HCT116 (cell line): ENCODE results near the gene LY86.

Experiments
- CEBPB ChIP-seq: IDR thresholded peaks from 2 replicates; pipeline ENCODE4 v1.6.1; 2012; ENCODE audit warnings: low read depth
- EZH2 ChIP-seq: fragments of 200-600 bp; sonication (generic); IDR thresholded peaks from 2 replicates; pipeline ENCODE4 v1.6.1; 2017; ENCODE audit warnings: antibody characterized with exemption, mixed run types
- EZH2phosphoT487 ChIP-seq: fragments of 200-600 bp; IDR thresholded peaks from 2 replicates; pipeline ENCODE4 v1.6.1; 2018; ENCODE audit warnings: antibody characterized with exemption, borderline replicate concordance
- FOSL1 ChIP-seq: IDR thresholded peaks from 2 replicates; pipeline ENCODE4 v1.6.1; 2012; ENCODE audit warnings: low read depth
- JUND ChIP-seq: IDR thresholded peaks from 2 replicates; pipeline ENCODE4 v1.6.1; 2012
- POLR2A ChIP-seq: IDR thresholded peaks from 2 replicates; pipeline ENCODE4 v1.7.0; 2011; ENCODE audit warnings: borderline replicate concordance; ENCODE audit not compliant: insufficient read depth, insufficient read length; ENCODE audit errors: extremely low read depth
- POLR2AphosphoS5 ChIP-seq: IDR thresholded peaks from 2 replicates; pipeline ENCODE4 v1.6.1; 2011; ENCODE audit warnings: mild to moderate bottlenecking, low read depth, low read length, moderate library complexity
- RAD21 ChIP-seq: IDR thresholded peaks from 2 replicates; pipeline ENCODE4 v1.6.1; 2012; ENCODE audit warnings: low read depth, mild to moderate bottlenecking
- SIN3A ChIP-seq: IDR thresholded peaks from 2 replicates; pipeline ENCODE4 v1.6.1; 2012; ENCODE audit warnings: low read depth
- SP1 ChIP-seq: IDR thresholded peaks from 2 replicates; pipeline ENCODE4 v1.6.1; 2012; ENCODE audit warnings: low read depth
- YY1 ChIP-seq: IDR thresholded peaks from 2 replicates; pipeline ENCODE4 v1.6.1; 2011; ENCODE audit warnings: low read length, low read depth, moderate library complexity, mild to moderate bottlenecking; ENCODE audit not compliant: insufficient replicate concordance; ENCODE audit errors: extremely low read depth
- TF ChIP-seq, protein P1 (sequence below), 3 experiments: fragments of 200-600 bp in 1 of 3; sonication (generic) in 1 of 3; IDR thresholded peaks in 2 of 3; conservative IDR thresholded peaks in 1 of 3; 2 replicates each; pipeline ENCODE4 v1.5.1; 2012 to 2017; ENCODE audit warnings: low read depth in 2 of 3, low read length in 2 of 3, antibody characterized with exemption in 1 of 3, borderline replicate concordance in 1 of 3, control low read depth in 1 of 3, mild to moderate bottlenecking in 1 of 3, mixed read lengths in 1 of 3, mixed run types in 1 of 3, moderate library complexity in 1 of 3; ENCODE audit not compliant: insufficient read depth in 1 of 3
- TF ChIP-seq, protein P2 (sequence below): IDR thresholded peaks from 2 replicates; pipeline ENCODE4 v1.6.1; 2011; ENCODE audit warnings: mild to moderate bottlenecking, low read length, moderate library complexity; ENCODE audit not compliant: insufficient replicate concordance; ENCODE audit errors: extremely low read depth
- TF ChIP-seq, protein P3 (sequence below): IDR thresholded peaks from 2 replicates; pipeline ENCODE4 v1.6.1; 2012; ENCODE audit warnings: low read depth

- TF ChIP-seq, protein P1, sequence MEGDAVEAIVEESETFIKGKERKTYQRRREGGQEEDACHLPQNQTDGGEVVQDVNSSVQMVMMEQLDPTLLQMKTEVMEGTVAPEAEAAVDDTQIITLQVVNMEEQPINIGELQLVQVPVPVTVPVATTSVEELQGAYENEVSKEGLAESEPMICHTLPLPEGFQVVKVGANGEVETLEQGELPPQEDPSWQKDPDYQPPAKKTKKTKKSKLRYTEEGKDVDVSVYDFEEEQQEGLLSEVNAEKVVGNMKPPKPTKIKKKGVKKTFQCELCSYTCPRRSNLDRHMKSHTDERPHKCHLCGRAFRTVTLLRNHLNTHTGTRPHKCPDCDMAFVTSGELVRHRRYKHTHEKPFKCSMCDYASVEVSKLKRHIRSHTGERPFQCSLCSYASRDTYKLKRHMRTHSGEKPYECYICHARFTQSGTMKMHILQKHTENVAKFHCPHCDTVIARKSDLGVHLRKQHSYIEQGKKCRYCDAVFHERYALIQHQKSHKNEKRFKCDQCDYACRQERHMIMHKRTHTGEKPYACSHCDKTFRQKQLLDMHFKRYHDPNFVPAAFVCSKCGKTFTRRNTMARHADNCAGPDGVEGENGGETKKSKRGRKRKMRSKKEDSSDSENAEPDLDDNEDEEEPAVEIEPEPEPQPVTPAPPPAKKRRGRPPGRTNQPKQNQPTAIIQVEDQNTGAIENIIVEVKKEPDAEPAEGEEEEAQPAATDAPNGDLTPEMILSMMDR (IDR thresholded peaks at IDR 0.05 in 2 of 3, conservative IDR thresholded peaks at IDR 0.05 in 1 of 3; ENCODE audit: borderline replicate concordance in 1 of 3, insufficient read depth in 1 of 3, low read depth in 2 of 3, low read length in 2 of 3): no peak
- TF ChIP-seq RAD21: no peak
- TF ChIP-seq EZH2phosphoT487: no peak
- no peak for TF ChIP-seq YY1
- TF ChIP-seq EZH2: no peak
- TF ChIP-seq SP1: no peak
- no peak for TF ChIP-seq POLR2AphosphoS5
- no peak for TF ChIP-seq POLR2A
- TF ChIP-seq, protein P2, sequence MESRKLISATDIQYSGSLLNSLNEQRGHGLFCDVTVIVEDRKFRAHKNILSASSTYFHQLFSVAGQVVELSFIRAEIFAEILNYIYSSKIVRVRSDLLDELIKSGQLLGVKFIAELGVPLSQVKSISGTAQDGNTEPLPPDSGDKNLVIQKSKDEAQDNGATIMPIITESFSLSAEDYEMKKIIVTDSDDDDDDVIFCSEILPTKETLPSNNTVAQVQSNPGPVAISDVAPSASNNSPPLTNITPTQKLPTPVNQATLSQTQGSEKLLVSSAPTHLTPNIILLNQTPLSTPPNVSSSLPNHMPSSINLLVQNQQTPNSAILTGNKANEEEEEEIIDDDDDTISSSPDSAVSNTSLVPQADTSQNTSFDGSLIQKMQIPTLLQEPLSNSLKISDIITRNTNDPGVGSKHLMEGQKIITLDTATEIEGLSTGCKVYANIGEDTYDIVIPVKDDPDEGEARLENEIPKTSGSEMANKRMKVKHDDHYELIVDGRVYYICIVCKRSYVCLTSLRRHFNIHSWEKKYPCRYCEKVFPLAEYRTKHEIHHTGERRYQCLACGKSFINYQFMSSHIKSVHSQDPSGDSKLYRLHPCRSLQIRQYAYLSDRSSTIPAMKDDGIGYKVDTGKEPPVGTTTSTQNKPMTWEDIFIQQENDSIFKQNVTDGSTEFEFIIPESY: no peak
- TF ChIP-seq, protein P3, sequence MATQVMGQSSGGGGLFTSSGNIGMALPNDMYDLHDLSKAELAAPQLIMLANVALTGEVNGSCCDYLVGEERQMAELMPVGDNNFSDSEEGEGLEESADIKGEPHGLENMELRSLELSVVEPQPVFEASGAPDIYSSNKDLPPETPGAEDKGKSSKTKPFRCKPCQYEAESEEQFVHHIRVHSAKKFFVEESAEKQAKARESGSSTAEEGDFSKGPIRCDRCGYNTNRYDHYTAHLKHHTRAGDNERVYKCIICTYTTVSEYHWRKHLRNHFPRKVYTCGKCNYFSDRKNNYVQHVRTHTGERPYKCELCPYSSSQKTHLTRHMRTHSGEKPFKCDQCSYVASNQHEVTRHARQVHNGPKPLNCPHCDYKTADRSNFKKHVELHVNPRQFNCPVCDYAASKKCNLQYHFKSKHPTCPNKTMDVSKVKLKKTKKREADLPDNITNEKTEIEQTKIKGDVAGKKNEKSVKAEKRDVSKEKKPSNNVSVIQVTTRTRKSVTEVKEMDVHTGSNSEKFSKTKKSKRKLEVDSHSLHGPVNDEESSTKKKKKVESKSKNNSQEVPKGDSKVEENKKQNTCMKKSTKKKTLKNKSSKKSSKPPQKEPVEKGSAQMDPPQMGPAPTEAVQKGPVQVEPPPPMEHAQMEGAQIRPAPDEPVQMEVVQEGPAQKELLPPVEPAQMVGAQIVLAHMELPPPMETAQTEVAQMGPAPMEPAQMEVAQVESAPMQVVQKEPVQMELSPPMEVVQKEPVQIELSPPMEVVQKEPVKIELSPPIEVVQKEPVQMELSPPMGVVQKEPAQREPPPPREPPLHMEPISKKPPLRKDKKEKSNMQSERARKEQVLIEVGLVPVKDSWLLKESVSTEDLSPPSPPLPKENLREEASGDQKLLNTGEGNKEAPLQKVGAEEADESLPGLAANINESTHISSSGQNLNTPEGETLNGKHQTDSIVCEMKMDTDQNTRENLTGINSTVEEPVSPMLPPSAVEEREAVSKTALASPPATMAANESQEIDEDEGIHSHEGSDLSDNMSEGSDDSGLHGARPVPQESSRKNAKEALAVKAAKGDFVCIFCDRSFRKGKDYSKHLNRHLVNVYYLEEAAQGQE: no peak
- TF ChIP-seq SIN3A: no peak
- TF ChIP-seq JUND: no peak
- TF ChIP-seq FOSL1: no peak
- TF ChIP-seq CEBPB: no peak
Measured at GRCh38 chr6:6633898-6634734, 45.6 kb downstream of the LY86 start.
